ENCODE results near the gene RPEL1.

Gene RPEL1

GRCh38 chr10:103281753-103282152 is 36.1 kb downstream of the RPEL1 start:
- peak in 1 of 2 experiments; percentile 20 for DNase-seq

DNA sequence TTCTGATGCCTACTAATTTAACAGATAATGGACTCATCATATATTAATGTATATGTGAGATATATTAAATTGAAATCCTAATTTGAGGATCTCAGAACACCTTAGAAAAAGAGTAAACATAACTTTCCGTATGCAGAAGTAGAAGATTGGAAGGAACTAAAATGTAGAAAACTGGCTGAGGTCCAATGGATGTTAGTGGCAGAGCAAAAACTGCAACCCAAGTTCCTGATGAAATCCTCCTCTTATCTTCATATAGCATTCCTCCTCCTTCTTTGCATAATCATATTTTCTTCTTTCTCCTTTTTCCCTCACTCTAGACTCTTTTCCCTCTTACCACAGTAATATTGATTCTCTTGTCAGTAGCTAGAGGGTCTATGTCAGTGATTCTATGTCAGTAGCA is 37.3 kb downstream of the RPEL1 start:
- no peak for DNase-seq

- DNase-seq, result no peak
Measured at GRCh38 chr10:103284170-103284569, 38.5 kb downstream of the RPEL1 start.

DNA sequence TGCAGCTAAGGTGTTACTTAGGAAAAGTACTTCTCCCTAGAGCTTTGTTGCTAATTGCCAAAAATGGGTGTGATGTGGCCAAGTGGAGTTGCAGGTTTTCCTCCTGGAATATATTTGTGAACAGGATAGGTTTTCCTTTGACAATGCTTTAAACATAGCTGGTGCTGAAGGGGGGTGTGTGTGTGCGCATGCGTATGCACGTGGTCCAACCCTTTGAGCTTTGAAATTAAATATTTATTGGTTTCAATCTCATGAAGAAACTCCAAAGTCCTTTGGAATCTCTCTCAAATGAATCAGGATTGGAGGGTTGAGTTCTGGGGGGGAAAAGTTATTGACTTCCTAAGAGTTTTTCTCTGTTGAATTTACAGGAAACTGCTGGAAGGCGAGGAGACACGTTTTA is 42.3 kb downstream of the RPEL1 start:
- DNase-seq, result no peak

DNA sequence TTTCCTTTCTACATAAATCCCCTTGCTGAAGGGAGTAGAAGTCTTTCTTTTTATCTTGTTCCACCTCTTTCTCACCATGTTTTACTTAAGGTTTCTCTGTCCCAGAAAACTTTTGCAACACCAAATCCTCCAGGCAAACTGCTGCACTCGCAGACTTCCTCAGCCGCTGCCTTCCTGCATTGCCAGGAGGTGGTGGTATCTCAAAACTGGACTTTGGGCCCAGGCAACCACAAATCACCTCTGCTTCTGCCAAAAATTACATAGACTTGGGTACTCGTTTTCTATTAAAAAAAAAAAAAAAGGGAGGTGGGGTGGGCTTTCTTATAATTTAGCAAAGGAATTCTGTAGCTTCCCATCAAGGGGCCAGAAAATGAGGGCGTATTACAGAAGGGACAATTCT is 45.9 kb downstream of the RPEL1 start:
- no peak for DNase-seq

- no peak for DNase-seq
Measured at GRCh38 chr10:103295374-103296015, 49.8 kb downstream of the RPEL1 start.
